Left lung (tissue), 10 donors: ENCODE data around the gene ATP11B. TPM values are rescaled to one million over a fixed set of nuclear protein-coding genes. Genes with fewer than 3 reads are reported as not detected.
"Not testable (repeated sequence)": the region's sequence is repeated elsewhere in the genome, so short reads cannot be mapped to it uniquely, and the experiment has no call there.

ENCODE experiments used
- ATAC-seq: fragments of 200-7000 bp; cut with Tn5 transposase; one replicate; pipeline ENCODE4 v1.9.1; 2020; ENCODE audit warnings: moderate library complexity
- DNase-seq, 4 donors: peaks; one replicate each; pipeline ENCODE4 v3.0.0-alpha.2; 2013 to 2020
- H3K27ac ChIP-seq, 2 donors: fragments of 200-600 bp; sonication (generic) in 1 of 2; one replicate each; pipeline versions ENCODE4 v1.5.0 to v1.8.0; 2020 to 2021
- H3K27me3 ChIP-seq, 2 donors: fragments of 200-600 bp; sonication (generic) in 1 of 2; one replicate each; pipeline versions ENCODE4 v1.5.0 to v1.8.0; 2020 to 2021
- H3K36me3 ChIP-seq, 2 donors: fragments of 200-600 bp; sonication (generic) in 1 of 2; one replicate each; pipeline versions ENCODE4 v1.5.0 to v1.8.0; 2020 to 2021
- H3K4me1 ChIP-seq, 2 donors: fragments of 200-600 bp; one replicate each; pipeline ENCODE4 v1.8.0; 2021
- H3K4me3 ChIP-seq, 2 donors: fragments of 200-600 bp; sonication (generic) in 1 of 2; one replicate each; pipeline versions ENCODE4 v1.5.0 to v1.8.0; 2020 to 2021; ENCODE audit warnings: mild to moderate bottlenecking in 1 of 2
- H3K9me3 ChIP-seq, 2 donors: fragments of 200-600 bp; sonication (generic) in 1 of 2; one replicate each; pipeline versions ENCODE4 v1.5.0 to v1.8.0; 2020 to 2021
- intact Hi-C, 2 donors: fragments of 100-400 bp; cut with DNase I; formaldehyde crosslinking; loops; one replicate each; pipeline versions ENCODE4 v1.11.2 to v1.14.2; 2022
- polyA plus RNA-seq, 6 donors: library from polyadenylated mRNA; unstranded; fragments of 120-200 nt; gene quantifications; one replicate each; pipeline ENCODE4 v1.2.1, GENCODE V29; 2013; ENCODE audit not compliant: insufficient read length in 6 of 6
- total RNA-seq, 2 donors: library from RNA; stranded (reverse); fragmentation: NEBNext Ultra II Directional; extraction: Animal tissue kit (Norgen Biotek cat#: 25700); gene quantifications; one replicate each; pipeline ENCODE4 v1.2.1, GENCODE V29; 2021
- TF ChIP-seq, protein P1 (sequence below), 2 donors: fragments of 200-600 bp; sonication (generic) in 1 of 2; IDR thresholded peaks; one replicate each; pipeline versions ENCODE4 v1.5.0 to v1.8.0; 2021; ENCODE audit warnings: antibody characterized with exemption in 2 of 2
- donor health status: DM: no; HTN: yes; CAD: no.
- donor health status: DM: no; HTN: no; CAD: no.

Gene ATP11B
- total and polyA plus RNA-seq, 8 donors, result 53.9 to 85.0 (median 60.7) TPM

DNA sequence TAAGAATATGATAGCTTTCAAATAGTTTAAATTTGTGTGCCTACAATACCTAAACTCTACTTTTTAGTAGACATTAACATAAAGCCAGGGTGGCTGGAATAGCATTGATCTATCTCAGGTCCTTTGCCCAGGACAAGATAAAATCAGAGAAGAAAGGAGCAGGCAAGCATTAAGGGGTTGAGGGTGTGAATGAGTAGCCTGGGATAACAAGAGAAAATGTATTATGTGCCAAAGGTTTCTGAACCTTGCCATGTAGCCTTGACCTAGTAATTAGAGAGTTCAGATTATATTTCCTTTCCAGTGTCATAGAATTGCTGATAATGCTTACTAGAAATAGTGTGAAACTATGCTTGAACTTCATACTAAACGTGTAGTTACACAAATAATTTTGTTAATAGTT lies 22.9 kb downstream of the ATP11B start:
- intact Hi-C loops, result no loop called here

DNA sequence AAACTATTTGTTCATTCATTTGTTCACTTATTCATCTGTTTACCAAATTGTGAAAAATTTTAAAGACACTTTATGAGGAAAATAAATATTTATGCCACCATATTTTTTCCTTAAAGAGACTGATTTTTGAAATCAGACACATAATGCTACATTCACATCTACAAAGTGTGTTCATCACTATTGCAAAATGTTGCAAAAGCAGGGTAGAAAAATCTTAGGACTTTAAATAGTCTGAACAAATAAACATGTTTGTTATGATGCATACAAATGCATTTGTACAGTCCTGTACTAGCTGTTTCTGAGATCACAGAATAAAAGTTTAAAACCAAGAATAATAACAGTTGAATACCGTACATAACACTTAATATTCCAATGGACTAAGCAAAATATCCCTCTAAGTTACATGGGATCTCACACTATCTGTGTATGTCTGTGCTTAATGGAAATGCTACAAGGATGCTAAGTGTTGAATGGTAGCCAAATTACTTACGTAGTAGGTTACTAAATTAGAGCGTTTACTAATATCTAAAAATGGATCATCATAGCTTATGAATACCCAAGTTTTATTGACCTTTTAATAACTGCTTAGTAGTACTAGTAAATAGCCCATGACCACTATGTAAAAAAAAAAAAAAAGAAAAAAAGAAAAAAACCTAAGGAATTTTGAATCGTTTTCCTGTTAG lies 25.1 kb downstream of the ATP11B start:
- TF ChIP-seq, protein P1, sequence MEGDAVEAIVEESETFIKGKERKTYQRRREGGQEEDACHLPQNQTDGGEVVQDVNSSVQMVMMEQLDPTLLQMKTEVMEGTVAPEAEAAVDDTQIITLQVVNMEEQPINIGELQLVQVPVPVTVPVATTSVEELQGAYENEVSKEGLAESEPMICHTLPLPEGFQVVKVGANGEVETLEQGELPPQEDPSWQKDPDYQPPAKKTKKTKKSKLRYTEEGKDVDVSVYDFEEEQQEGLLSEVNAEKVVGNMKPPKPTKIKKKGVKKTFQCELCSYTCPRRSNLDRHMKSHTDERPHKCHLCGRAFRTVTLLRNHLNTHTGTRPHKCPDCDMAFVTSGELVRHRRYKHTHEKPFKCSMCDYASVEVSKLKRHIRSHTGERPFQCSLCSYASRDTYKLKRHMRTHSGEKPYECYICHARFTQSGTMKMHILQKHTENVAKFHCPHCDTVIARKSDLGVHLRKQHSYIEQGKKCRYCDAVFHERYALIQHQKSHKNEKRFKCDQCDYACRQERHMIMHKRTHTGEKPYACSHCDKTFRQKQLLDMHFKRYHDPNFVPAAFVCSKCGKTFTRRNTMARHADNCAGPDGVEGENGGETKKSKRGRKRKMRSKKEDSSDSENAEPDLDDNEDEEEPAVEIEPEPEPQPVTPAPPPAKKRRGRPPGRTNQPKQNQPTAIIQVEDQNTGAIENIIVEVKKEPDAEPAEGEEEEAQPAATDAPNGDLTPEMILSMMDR (IDR thresholded peaks at IDR 0.05), result no peak
- no peak overlapping the region for H3K4me3 ChIP-seq
- no peaks in the 10 kb centered on the region for H3K27me3 ChIP-seq
- H3K36me3 ChIP-seq, result peaks cover 0 to 19% of the 10 kb centered on the region in 2 donors
- H3K27ac ChIP-seq, result no peak overlapping the region
- peaks cover 0 to 3% of the 10 kb centered on the region in 2 donors for H3K9me3 ChIP-seq
- DNase-seq (no peak), ATAC-seq (no peak)
- intact Hi-C loops, result no loop called here
- peaks cover 0 to 5% of the 10 kb centered on the region in 2 donors for H3K4me1 ChIP-seq

More for the DNA sequence above, 22.9 kb downstream of the ATP11B start:
- DNase-seq, result no peak
- TF ChIP-seq, protein P1 (IDR thresholded peaks at IDR 0.05), result no peak
- no peak overlapping the region for H3K4me3 ChIP-seq
- H3K27me3 ChIP-seq, result no peaks in the 10 kb centered on the region
- H3K27ac ChIP-seq, result no peak overlapping the region
- H3K36me3 ChIP-seq, result peaks cover 0 to 10% of the 10 kb centered on the region in 2 donors
- no peak for ATAC-seq
- H3K9me3 ChIP-seq, result no peaks in the 10 kb centered on the region
- peaks cover 0 to 14% of the 10 kb centered on the region in 2 donors for H3K4me1 ChIP-seq

DNA sequence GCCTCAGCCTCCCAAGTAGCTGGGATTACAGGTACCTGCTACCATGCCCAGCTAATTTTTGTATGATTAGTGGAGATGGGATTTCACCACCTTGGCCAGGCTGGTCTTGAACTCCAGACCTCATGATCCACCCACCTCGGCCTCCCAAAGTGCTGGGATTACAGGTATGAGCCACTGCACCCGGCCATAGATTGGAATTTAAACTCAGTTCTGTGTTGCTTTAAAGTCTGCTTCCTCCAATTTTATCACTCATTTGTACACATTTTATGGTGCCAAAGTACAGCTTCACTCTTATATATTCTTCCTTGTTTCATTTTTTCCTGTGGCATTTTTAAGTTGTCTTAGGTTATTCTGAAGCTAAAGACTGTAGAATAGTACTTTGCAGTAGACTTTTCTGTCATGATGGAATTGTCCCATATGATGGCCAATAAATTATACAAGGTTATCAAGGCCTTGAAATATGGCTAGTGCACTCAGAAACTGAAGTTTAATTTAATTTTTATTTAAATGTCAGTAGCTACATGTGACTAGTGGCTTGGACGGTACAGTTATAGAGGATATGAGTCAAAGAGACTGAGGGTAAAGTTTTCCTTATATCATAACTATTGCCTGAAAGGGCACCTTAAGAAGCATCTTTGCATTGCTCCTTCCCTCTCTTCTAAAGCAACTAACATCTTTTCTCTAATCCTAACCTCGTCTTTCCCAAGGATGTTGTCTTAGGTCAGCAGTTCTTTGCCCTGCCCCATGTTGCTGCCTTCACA lies 28.1 kb downstream of the ATP11B start:
- Histone ChIP-seq H3K4me3 (no peak overlapping the region), H3K4me1 (peaks cover 0 to 11% of the 10 kb centered on the region in 2 donors), H3K36me3 (peaks cover 0 to 19% of the 10 kb centered on the region in 2 donors), H3K27ac (no peak overlapping the region), H3K27me3 (no peaks in the 10 kb centered on the region), H3K9me3 (peaks cover 0 to 3% of the 10 kb centered on the region in 2 donors)
- ATAC-seq (no peak), DNase-seq (no peak)
- TF ChIP-seq, protein P1 (IDR thresholded peaks at IDR 0.05), result no peak
- intact Hi-C loops, result no loop called here

DNA sequence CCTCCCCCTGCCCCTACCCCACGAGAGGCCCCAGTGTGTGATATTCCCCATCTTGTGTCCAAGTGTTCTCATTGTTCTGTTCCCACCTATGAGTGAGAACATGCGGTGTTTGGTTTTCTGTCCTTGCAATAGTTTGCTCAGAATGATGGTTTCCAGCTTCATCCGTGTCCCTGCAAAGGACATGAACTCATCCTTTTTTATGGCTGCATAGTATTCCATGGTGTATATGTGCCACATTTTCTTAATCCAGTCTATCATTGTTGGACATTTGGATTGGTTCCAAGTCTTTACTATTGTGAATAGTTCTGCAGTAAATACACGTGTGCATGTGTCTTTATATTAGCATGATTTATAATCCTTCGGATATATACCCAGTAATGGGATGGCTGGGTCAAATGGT lies 29.0 kb downstream of the ATP11B start:
- DNase-seq, H3K27me3 ChIP-seq, ATAC-seq, intact Hi-C loops, H3K27ac ChIP-seq, H3K4me3 ChIP-seq, H3K9me3 ChIP-seq: not testable (repeated sequence)
- Histone ChIP-seq H3K36me3 (peaks cover 0 to 19% of the 10 kb centered on the region in 2 donors), H3K4me1 (peaks cover 0 to 11% of the 10 kb centered on the region in 2 donors)

DNA sequence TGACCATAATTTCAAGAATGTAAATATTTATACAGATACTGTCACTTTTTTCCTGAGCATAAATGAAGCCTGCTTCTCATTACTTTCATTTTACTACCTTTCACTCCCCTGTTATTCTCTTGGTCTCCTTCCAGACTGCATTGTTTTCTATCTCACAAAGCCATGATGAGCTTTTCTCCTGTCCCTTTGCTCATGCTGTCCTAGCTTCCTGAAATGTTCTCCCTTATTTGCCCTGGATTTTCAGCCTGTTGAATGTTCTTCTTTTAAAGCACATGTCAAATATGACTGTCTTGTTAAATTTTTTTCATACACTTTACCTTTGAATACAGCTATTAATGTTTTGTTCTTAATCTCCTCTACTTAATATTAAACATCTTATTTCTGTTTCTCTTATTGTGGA lies 31.7 kb downstream of the ATP11B start:
- H3K27me3 ChIP-seq, result no peaks in the 10 kb centered on the region
- H3K27ac ChIP-seq, result no peak overlapping the region
- H3K4me1 ChIP-seq, result peaks cover 0 to 7% of the 10 kb centered on the region in 2 donors
- TF ChIP-seq, protein P1 (IDR thresholded peaks at IDR 0.05), result no peak
- DNase-seq (no peak), ATAC-seq (no peak)
- H3K9me3 ChIP-seq, result peaks cover 0 to 3% of the 10 kb centered on the region in 2 donors
- peaks cover 0 to 19% of the 10 kb centered on the region in 2 donors for H3K36me3 ChIP-seq
- H3K4me3 ChIP-seq, result no peak overlapping the region
- intact Hi-C loops, result no loop called here
